ENCODE measurements around the gene TSKS.

TSKS gene

GRCh38 chr19:49801966-49802661, 39.0 kb upstream of the TSKS start:
- Histone ChIP-seq H4K20me1 (ENCODE audit: insufficient read depth, low read length, poor library complexity, severe bottlenecking) (no peaks in the 10 kb centered on the region), H3K4me2 (ENCODE audit: low read depth, low read length, poor library complexity, severe bottlenecking) (no peak overlapping the region)

GRCh38 chr19:49801401-49801888, 38.3 kb upstream of the TSKS start:
- Histone ChIP-seq H3K36me3 (ENCODE audit: insufficient read depth, low read length) (peaks cover 64% of the 10 kb centered on the region; the same call in 1 of the 2 replicates), H4K20me1 (ENCODE audit: insufficient read depth, low read length, poor library complexity, severe bottlenecking) (no peaks in the 10 kb centered on the region), H3K9ac (ENCODE audit: low read depth, low read length, poor library complexity, severe bottlenecking) (no peak overlapping the region), H3F3A (ENCODE audit: low read depth) (no peaks in the 10 kb centered on the region), H2AFZ (ENCODE audit: low read length) (no peak overlapping the region), H3K9me2 (replicated peaks; ENCODE audit: low read depth, low read length) (no peaks in the 10 kb centered on the region), H3K4me2 (ENCODE audit: low read depth, low read length, poor library complexity, severe bottlenecking) (no peak overlapping the region), H3K4me1 (ENCODE audit: insufficient read depth, low read length, poor library complexity, severe bottlenecking) (no peaks in the 10 kb centered on the region), H3K27me3 (ENCODE audit: insufficient read depth, low read length, poor library complexity, severe bottlenecking) (no peaks in the 10 kb centered on the region), H3K79me2 (ENCODE audit: insufficient read depth, low read length) (no peaks in the 10 kb centered on the region), H3K4me3 (ENCODE audit: low read length, poor library complexity, severe bottlenecking) (no peak overlapping the region), H3K9me3 (ENCODE audit: insufficient read depth, low read depth, low read length) (no peaks in the 10 kb centered on the region)
- TF ChIP-seq CTCF (conservative IDR thresholded peaks at IDR 0.05; ENCODE audit: low read length) (no peak), EZH2phosphoT487 (IDR thresholded peaks at IDR 0.05; ENCODE audit: borderline replicate concordance) (no peak)

More at GRCh38 chr19:49801966-49802661, 39.0 kb upstream of the TSKS start:
- Histone ChIP-seq H3K79me2 (ENCODE audit: insufficient read depth, low read length) (no peaks in the 10 kb centered on the region), H3K27me3 (ENCODE audit: insufficient read depth, low read length, poor library complexity, severe bottlenecking) (no peaks in the 10 kb centered on the region), H3K9me3 (ENCODE audit: insufficient read depth, low read depth, low read length) (no peaks in the 10 kb centered on the region), H3K4me1 (ENCODE audit: insufficient read depth, low read length, poor library complexity, severe bottlenecking) (no peaks in the 10 kb centered on the region), H3K4me3 (ENCODE audit: low read length, poor library complexity, severe bottlenecking) (no peak overlapping the region), H3K36me3 (ENCODE audit: insufficient read depth, low read length) (peaks cover 58% of the 10 kb centered on the region; the same call in 1 of the 2 replicates), H3K9me2 (replicated peaks; ENCODE audit: low read depth, low read length) (no peaks in the 10 kb centered on the region), H3K9ac (ENCODE audit: low read depth, low read length, poor library complexity, severe bottlenecking) (no peak overlapping the region), H3F3A (ENCODE audit: low read depth) (no peaks in the 10 kb centered on the region), H2AFZ (ENCODE audit: low read length) (no peak overlapping the region)
- TF ChIP-seq EZH2phosphoT487 (IDR thresholded peaks at IDR 0.05; ENCODE audit: borderline replicate concordance), result no peak
- TF ChIP-seq CTCF (conservative IDR thresholded peaks at IDR 0.05; ENCODE audit: low read length), result no peak

GRCh38 chr19:49800771-49801170, 37.7 kb upstream of the TSKS start:
- H3K4me1 ChIP-seq (ENCODE audit: insufficient read depth, low read length, poor library complexity, severe bottlenecking), result no peaks in the 10 kb centered on the region
- H3F3A ChIP-seq (ENCODE audit: low read depth), result no peaks in the 10 kb centered on the region
- no peak overlapping the region for H3K4me2 ChIP-seq (ENCODE audit: low read depth, low read length, poor library complexity, severe bottlenecking)
- H3K27me3 ChIP-seq (ENCODE audit: insufficient read depth, low read length, poor library complexity, severe bottlenecking), result no peaks in the 10 kb centered on the region
- H3K79me2 ChIP-seq (ENCODE audit: insufficient read depth, low read length), result no peaks in the 10 kb centered on the region
- no peaks in the 10 kb centered on the region for H3K9me3 ChIP-seq (ENCODE audit: insufficient read depth, low read depth, low read length)
- peaks cover 71% of the 10 kb centered on the region; the same call in 1 of the 2 replicates for H3K36me3 ChIP-seq (ENCODE audit: insufficient read depth, low read length)
- no peak overlapping the region for H3K9ac ChIP-seq (ENCODE audit: low read depth, low read length, poor library complexity, severe bottlenecking)
- no peaks in the 10 kb centered on the region for H4K20me1 ChIP-seq (ENCODE audit: insufficient read depth, low read length, poor library complexity, severe bottlenecking)
- TF ChIP-seq CTCF (conservative IDR thresholded peaks at IDR 0.05; ENCODE audit: low read length) (no peak), EZH2phosphoT487 (IDR thresholded peaks at IDR 0.05; ENCODE audit: borderline replicate concordance) (no peak)
- no peak overlapping the region for H2AFZ ChIP-seq (ENCODE audit: low read length)
- H3K4me3 ChIP-seq (ENCODE audit: low read length, poor library complexity, severe bottlenecking), result no peak overlapping the region
- no peaks in the 10 kb centered on the region for H3K9me2 ChIP-seq (replicated peaks; ENCODE audit: low read depth, low read length)

Data from Loucy (cell line).